DND-41 (cell line): ENCODE data around the gene FAM227A.

Experiments
- ATAC-seq: fragments of 200-7000 bp; cut with Tn5 transposase; 3 replicates; pipeline ENCODE4 v1.9.1; 2021; ENCODE audit warnings: low read depth; ENCODE audit not compliant: insufficient read depth
- DNase-seq: peaks from one replicate; pipeline ENCODE4 v3.0.0-alpha.2; 2020
- H2AFZ ChIP-seq: 2 replicates; pipeline ENCODE4 v1.6.0; 2012; ENCODE audit warnings: low read depth, low read length
- H3K27ac ChIP-seq: 2 replicates; pipeline ENCODE4 v1.5.1; 2012; ENCODE audit warnings: low read length, inconsistent platforms
- H3K27me3 ChIP-seq: fragments of 200-600 bp; sonication (generic); 2 replicates; pipeline ENCODE4 v1.6.0; 2012; ENCODE audit warnings: low read length, mild to moderate bottlenecking, inconsistent platforms; ENCODE audit not compliant: insufficient read depth, poor library complexity
- H3K36me3 ChIP-seq: 2 replicates; pipeline ENCODE4 v1.5.1; 2012; ENCODE audit warnings: low read length, inconsistent platforms; ENCODE audit not compliant: insufficient read depth
- H3K4me1 ChIP-seq: 2 replicates; pipeline ENCODE4 v1.5.1; 2012; ENCODE audit warnings: mild to moderate bottlenecking, low read length; ENCODE audit not compliant: insufficient read depth
- H3K4me2 ChIP-seq: 2 replicates; pipeline ENCODE4 v1.6.0; 2012; ENCODE audit warnings: mild to moderate bottlenecking, moderate library complexity, low read length, inconsistent platforms; ENCODE audit not compliant: insufficient read depth
- H3K4me3 ChIP-seq, 2 experiments: fragments of 200-600 bp in 1 of 2; shearing (Covaris generic) in 1 of 2; 2 replicates each; pipeline ENCODE4 v1.5.1; 2012 to 2016; ENCODE audit warnings: inconsistent platforms in 2 of 2, low read length in 2 of 2, mild to moderate bottlenecking in 2 of 2, low read depth in 1 of 2, moderate library complexity in 1 of 2
- H3K79me2 ChIP-seq: 2 replicates; pipeline ENCODE4 v1.6.0; 2012; ENCODE audit warnings: low read length, inconsistent platforms; ENCODE audit not compliant: insufficient read depth
- H3K9ac ChIP-seq: 2 replicates; pipeline ENCODE4 v1.6.0; 2012; ENCODE audit warnings: low read depth, mild to moderate bottlenecking, inconsistent platforms, low read length, moderate library complexity
- H3K9me3 ChIP-seq: 2 replicates; pipeline ENCODE4 v1.5.1; 2012; ENCODE audit warnings: low read length, moderate library complexity, mild to moderate bottlenecking, inconsistent platforms; ENCODE audit not compliant: insufficient read depth, severe bottlenecking
- H4K20me1 ChIP-seq: 2 replicates; pipeline ENCODE4 v1.6.0; 2012; ENCODE audit warnings: low read length; ENCODE audit not compliant: insufficient read depth
- CTCF ChIP-seq: IDR thresholded peaks from 2 replicates; pipeline ENCODE4 v1.5.1; 2012; ENCODE audit warnings: borderline replicate concordance, low read length, moderate library complexity, mild to moderate bottlenecking; ENCODE audit not compliant: poor library complexity, severe bottlenecking; ENCODE audit errors: extremely low read depth
- EZH2 ChIP-seq: IDR thresholded peaks from 3 replicates; pipeline ENCODE4 v1.6.1; 2012; ENCODE audit warnings: borderline replicate concordance, low read depth, mild to moderate bottlenecking, moderate library complexity, low read length, inconsistent platforms; ENCODE audit not compliant: severe bottlenecking

The FAM227A gene

GRCh38 chr22:38700789-38701628 lies 44.8 kb upstream of the FAM227A start, which contains the start of gene JOSD1:
TSS of gene JOSD1 (minus strand) at chr22:38700943. CDS start at chr22:38699987, 956 bp downstream.
- H3K4me3 ChIP-seq = peak within 1 kb of the TSS; percentile 80
- H3K9ac ChIP-seq = peak within 1 kb of the TSS; percentile 90
- H4K20me1 ChIP-seq = peaks cover 10% of the 10 kb centered on the region; the same call in 1 of the 2 replicates
- peak within 1 kb of the TSS; percentile 84 for H3K27ac ChIP-seq
- peaks cover 10% of the 10 kb centered on the region for H3K36me3 ChIP-seq
- H3K27me3 ChIP-seq = no peaks in the 10 kb centered on the region
- H3K79me2 ChIP-seq = peaks cover 57% of the 10 kb centered on the region
- peaks cover 59% of the 10 kb centered on the region for H3K4me1 ChIP-seq
- peak; percentile 15 for TF ChIP-seq CTCF
- no peak for TF ChIP-seq EZH2
- H2AFZ ChIP-seq = peak within 1 kb of the TSS; percentile 87
- peak within 1 kb of the TSS; percentile 90 for H3K4me2 ChIP-seq
- DNase-seq = peak; percentile 93
- no peaks in the 10 kb centered on the region for H3K9me3 ChIP-seq
- peak; percentile 6; the same call in 2 of the 3 replicates for ATAC-seq

GRCh38 chr22:38700270-38700788 lies 44.1 kb upstream of the FAM227A start:
- Histone ChIP-seq H3K27me3 (no peaks in the 10 kb centered on the region), H3K79me2 (peaks cover 60% of the 10 kb centered on the region), H3K9me3 (no peaks in the 10 kb centered on the region), H4K20me1 (peaks cover 10% of the 10 kb centered on the region; the same call in 1 of the 2 replicates), H3K4me3 (peak overlapping the region; percentile 80), H3K36me3 (peaks cover 9% of the 10 kb centered on the region), H2AFZ (peak overlapping the region; percentile 87), H3K4me1 (peaks cover 59% of the 10 kb centered on the region), H3K9ac (peak overlapping the region; percentile 90), H3K4me2 (peak overlapping the region; percentile 90), H3K27ac (peak overlapping the region; percentile 84)
- ATAC-seq = peak; percentile 2; the same call in 2 of the 3 replicates
- TF ChIP-seq CTCF (no peak), EZH2 (no peak)
- no peak for DNase-seq

- H3K27me3 ChIP-seq = no peaks in the 10 kb centered on the region
- H3K79me2 ChIP-seq = peaks cover 66% of the 10 kb centered on the region
- peak overlapping the region; percentile 87; the same call in 1 of the 2 replicates for H2AFZ ChIP-seq
- peaks cover 55% of the 10 kb centered on the region for H3K4me1 ChIP-seq
- no peak for ATAC-seq
- no peaks in the 10 kb centered on the region for H3K9me3 ChIP-seq
- H3K27ac ChIP-seq = peak overlapping the region; percentile 84
- no peak for DNase-seq
- TF ChIP-seq CTCF (peak; percentile 8), EZH2 (no peak)
- H3K9ac ChIP-seq = peak overlapping the region; percentile 90
- H3K4me2 ChIP-seq = peak overlapping the region; percentile 90
- H4K20me1 ChIP-seq = peaks cover 10% of the 10 kb centered on the region; the same call in 1 of the 2 replicates
- peaks cover 11% of the 10 kb centered on the region for H3K36me3 ChIP-seq
- peak overlapping the region; percentile 80 for H3K4me3 ChIP-seq
These were observed 43.6 kb upstream of the FAM227A start for GRCh38 chr22:38699784-38700183.
